Body of pancreas (tissue), 4 donors: ENCODE data around the gene KLHL22.
"Not testable (repeated sequence)": the region's sequence is repeated elsewhere in the genome, so short reads cannot be mapped to it uniquely, and the experiment has no call there.

Experiments
- POLR2A ChIP-seq, 3 donors: fragments of 450-650 bp; IDR thresholded peaks; one replicate each; pipeline ENCODE4 v1.6.1; 2016; ENCODE audit warnings: antibody characterized with exemption in 3 of 3, mild to moderate bottlenecking in 2 of 3
- TF ChIP-seq, protein P1 (sequence below), 7 experiments: fragments of 450-650 bp in 4 of 7; fragments of 200-600 bp in 3 of 7; sonication (generic) in 3 of 7; IDR thresholded peaks; one replicate each; pipeline ENCODE4 v1.5.1; 2016 to 2019; ENCODE audit warnings: antibody characterized with exemption in 7 of 7

DNA sequence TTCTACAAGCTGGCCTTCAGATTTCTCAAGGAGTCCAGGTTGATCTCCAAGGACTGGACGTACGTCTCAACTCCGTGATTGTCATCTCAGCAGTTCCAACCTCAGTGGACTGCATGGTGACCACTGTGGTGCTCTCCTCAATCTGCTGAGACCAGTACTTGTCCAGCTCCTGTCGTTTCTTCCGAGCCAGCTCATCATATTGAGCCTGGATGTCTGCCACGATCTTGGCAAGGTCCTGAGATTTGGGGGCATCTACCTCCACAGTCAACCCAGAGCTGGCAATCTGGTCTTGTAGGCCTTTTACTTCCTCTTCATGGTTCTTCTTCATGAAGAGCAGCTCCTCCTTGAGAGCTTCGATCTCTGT lies 12.5 kb downstream of the KLHL22 start:
- TF ChIP-seq, protein P1, sequence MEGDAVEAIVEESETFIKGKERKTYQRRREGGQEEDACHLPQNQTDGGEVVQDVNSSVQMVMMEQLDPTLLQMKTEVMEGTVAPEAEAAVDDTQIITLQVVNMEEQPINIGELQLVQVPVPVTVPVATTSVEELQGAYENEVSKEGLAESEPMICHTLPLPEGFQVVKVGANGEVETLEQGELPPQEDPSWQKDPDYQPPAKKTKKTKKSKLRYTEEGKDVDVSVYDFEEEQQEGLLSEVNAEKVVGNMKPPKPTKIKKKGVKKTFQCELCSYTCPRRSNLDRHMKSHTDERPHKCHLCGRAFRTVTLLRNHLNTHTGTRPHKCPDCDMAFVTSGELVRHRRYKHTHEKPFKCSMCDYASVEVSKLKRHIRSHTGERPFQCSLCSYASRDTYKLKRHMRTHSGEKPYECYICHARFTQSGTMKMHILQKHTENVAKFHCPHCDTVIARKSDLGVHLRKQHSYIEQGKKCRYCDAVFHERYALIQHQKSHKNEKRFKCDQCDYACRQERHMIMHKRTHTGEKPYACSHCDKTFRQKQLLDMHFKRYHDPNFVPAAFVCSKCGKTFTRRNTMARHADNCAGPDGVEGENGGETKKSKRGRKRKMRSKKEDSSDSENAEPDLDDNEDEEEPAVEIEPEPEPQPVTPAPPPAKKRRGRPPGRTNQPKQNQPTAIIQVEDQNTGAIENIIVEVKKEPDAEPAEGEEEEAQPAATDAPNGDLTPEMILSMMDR (IDR thresholded peaks at IDR 0.05), result not testable (repeated sequence)
- not testable (repeated sequence) for TF ChIP-seq POLR2A (IDR thresholded peaks at IDR 0.05)
